ENCODE data around the gene ELP1. TPM values are rescaled to one million over a fixed set of nuclear protein-coding genes. Genes with fewer than 3 reads are reported as not detected.

The ELP1 gene
- polyA plus RNA-seq, 12 donors = 20.2 to 45.0 (median 32.8) TPM; not detected in 1

GRCh38 chr9:108832179-108832500 is 101.8 kb downstream of the ELP1 start:
- no peak for DNase-seq

GRCh38 chr9:108831496-108832178 is 102.3 kb downstream of the ELP1 start:
- no peak for DNase-seq

GRCh38 chr9:108830272-108830671 is 103.7 kb downstream of the ELP1 start:
- no peak for DNase-seq

- DNase-seq = no peak
Observed at GRCh38 chr9:108823829-108824228, 110.1 kb downstream of the ELP1 start.

Other genes starting within 250 kb of the ELP1 start
- not detected for gene ACTL7B, start 78.1 kb downstream of the ELP1 start, polyA plus RNA-seq (ENCODE audit: insufficient read length in 12 of 12)
- gene ACTL7A, start 71.9 kb downstream of the ELP1 start, polyA plus RNA-seq (ENCODE audit: insufficient read length in 12 of 12) = not detected
- gene ABITRAM, start 276 bp upstream of the ELP1 start, polyA plus RNA-seq (ENCODE audit: insufficient read length in 12 of 12) = 10 to 100 TPM in 11 of 12 donors, not detected in 1; 10.3 to 37.7 (median 14.8) TPM
- 10 to 100 TPM in 11 of 12 donors, not detected in 1; 25.4 to 35.1 (median 31.2) TPM for gene CTNNAL1, start 79.4 kb upstream of the ELP1 start, polyA plus RNA-seq (ENCODE audit: insufficient read length in 12 of 12)
- gene TMEM245, start 185.8 kb upstream of the ELP1 start, polyA plus RNA-seq (ENCODE audit: insufficient read length in 12 of 12) = 100 to 1,000 TPM in 1 of 12 donors, 10 to 100 TPM in 11; 31.1 to 276 (median 48.3) TPM
- gene FRRS1L, start 233.1 kb upstream of the ELP1 start, polyA plus RNA-seq (ENCODE audit: insufficient read length in 12 of 12) = 1 to 10 TPM in 9 of 12 donors, under 1 TPM in 2, not detected in 1; 0.60 to 6.6 (median 1.6) TPM

Measured in muscle of arm (tissue), 12 donors.